DMS153 treated with DMSO at 0.1 percent for 48 hours (cell line): Measurements from ENCODE around the gene OR7C2.

Experiments
- DNase-seq: peaks from one replicate; lab custom pipeline; 2025; ENCODE audit not compliant: unreplicated experiment; lab: John Stamatoyannopoulos, UW

OR7C2 gene

GRCh38 chr19:14978161-14978776 lies 37.0 kb downstream of the OR7C2 start:
- DNase-seq: no peak

- no peak for DNase-seq
Measured at GRCh38 chr19:14979476-14980255, 38.4 kb downstream of the OR7C2 start, which contains the start of gene SLC1A6. SLC1A6 (minus strand) TSS chr19:14979864; CDS start chr19:14972910, 6,954 bp downstream.

GRCh38 chr19:14985133-14985532 lies 43.8 kb downstream of the OR7C2 start:
- DNase-seq: no peak
